HEK293 (cell line): ENCODE results near the gene BICRAL.

Experiments
- CTCF ChIA-PET: fragments of 350-600 bp; formaldehyde crosslinking; extraction: SDS; loops from one replicate; lab custom pipeline; 2021; ENCODE audit warnings: antibody characterized with exemption; lab: Yijun Ruan, JAX
- POLR2A ChIA-PET: fragments of 300-600 bp; formaldehyde crosslinking; extraction: SDS; loops from one replicate; lab custom pipeline; 2020; ENCODE audit warnings: antibody characterized with exemption, inconsistent platforms; lab: Yijun Ruan, JAX
- H3K27ac ChIP-seq: fragments of 200-500 bp; sonication (Bioruptor generic); 2 replicates; pipeline ENCODE4 v1.5.1; 2014; ENCODE audit warnings: low read depth, low read length, control low read depth, inconsistent platforms; ENCODE audit errors: extremely low read depth
- H3K36me3 ChIP-seq, 2 experiments: fragments of 200-500 bp in 1 of 2; sonication (Bioruptor generic) in 1 of 2; 1 replicate in 1 of 2; 2 replicates in 1 of 2; pipeline ENCODE4 v1.5.1; 2014 to 2017; ENCODE audit warnings: inconsistent platforms in 2 of 2, low read length in 2 of 2; ENCODE audit not compliant: control insufficient read depth in 2 of 2, insufficient read depth in 1 of 2
- H3K4me1 ChIP-seq: fragments of 200-500 bp; sonication (Bioruptor generic); 2 replicates; pipeline ENCODE4 v1.5.1; 2014; ENCODE audit warnings: mild to moderate bottlenecking, low read length, inconsistent platforms; ENCODE audit not compliant: control insufficient read depth, insufficient read depth
- H3K4me3 ChIP-seq: 2 replicates; pipeline ENCODE4 v1.5.1; 2011; ENCODE audit warnings: low read depth, mild to moderate bottlenecking, control low read depth, low read length, moderate library complexity
- H3K9me3 ChIP-seq: fragments of 200-500 bp; sonication (Bioruptor generic); 2 replicates; pipeline ENCODE4 v1.5.1; 2014; ENCODE audit warnings: low read depth, low read length, inconsistent platforms; ENCODE audit not compliant: control insufficient read depth, insufficient read depth
- INSM2 ChIP-seq: fragments of 450-650 bp; formaldehyde crosslinking; IDR thresholded peaks from 2 replicates; pipeline ENCODE4 v1.5.1; 2016; ENCODE audit warnings: missing biosample characterization, missing genetic modification characterization
- KLF17 ChIP-seq: fragments of 450-650 bp; formaldehyde crosslinking; IDR thresholded peaks from 2 replicates; pipeline ENCODE4 v1.5.1; 2016; ENCODE audit warnings: missing biosample characterization, missing genetic modification characterization
- MEIS1 ChIP-seq: sonication (generic); formaldehyde crosslinking; IDR thresholded peaks from 2 replicates; pipeline ENCODE4 v1.8.1; 2022; ENCODE audit warnings: missing genetic modification reagents, mild to moderate bottlenecking, borderline replicate concordance
- ZNF335 ChIP-seq: fragments of 450-650 bp; formaldehyde crosslinking; conservative IDR thresholded peaks from 2 replicates; pipeline ENCODE4 v1.5.1; 2016; ENCODE audit warnings: missing biosample characterization, missing genetic modification characterization
- ZNF560 ChIP-seq: fragments of 450-650 bp; formaldehyde crosslinking; IDR thresholded peaks from 2 replicates; pipeline ENCODE4 v1.5.1; 2017; ENCODE audit warnings: missing biosample characterization, missing genetic modification characterization, borderline replicate concordance
- ZNF600 ChIP-seq: fragments of 450-650 bp; formaldehyde crosslinking; IDR thresholded peaks from 2 replicates; pipeline ENCODE4 v1.5.1; 2016; ENCODE audit warnings: missing biosample characterization, missing genetic modification characterization
- ZNF610 ChIP-seq: fragments of 450-650 bp; formaldehyde crosslinking; IDR thresholded peaks from 2 replicates; pipeline ENCODE4 v1.5.1; 2016; ENCODE audit warnings: missing biosample characterization, missing genetic modification characterization, borderline replicate concordance
- ZNF785 ChIP-seq: fragments of 450-650 bp; formaldehyde crosslinking; IDR thresholded peaks from 2 replicates; pipeline ENCODE4 v1.5.1; 2016; ENCODE audit warnings: missing biosample characterization, missing genetic modification characterization
- TF ChIP-seq, protein P1 (sequence below): fragments of 450-650 bp; formaldehyde crosslinking; IDR thresholded peaks from 2 replicates; pipeline ENCODE4 v1.5.1; 2016; ENCODE audit warnings: missing biosample characterization, missing genetic modification characterization
- TF ChIP-seq, protein P2 (sequence below): fragments of 450-650 bp; formaldehyde crosslinking; IDR thresholded peaks from 2 replicates; pipeline ENCODE4 v1.5.1; 2017; ENCODE audit warnings: missing biosample characterization, mild to moderate bottlenecking, missing genetic modification characterization, moderate library complexity

BICRAL gene

DNA sequence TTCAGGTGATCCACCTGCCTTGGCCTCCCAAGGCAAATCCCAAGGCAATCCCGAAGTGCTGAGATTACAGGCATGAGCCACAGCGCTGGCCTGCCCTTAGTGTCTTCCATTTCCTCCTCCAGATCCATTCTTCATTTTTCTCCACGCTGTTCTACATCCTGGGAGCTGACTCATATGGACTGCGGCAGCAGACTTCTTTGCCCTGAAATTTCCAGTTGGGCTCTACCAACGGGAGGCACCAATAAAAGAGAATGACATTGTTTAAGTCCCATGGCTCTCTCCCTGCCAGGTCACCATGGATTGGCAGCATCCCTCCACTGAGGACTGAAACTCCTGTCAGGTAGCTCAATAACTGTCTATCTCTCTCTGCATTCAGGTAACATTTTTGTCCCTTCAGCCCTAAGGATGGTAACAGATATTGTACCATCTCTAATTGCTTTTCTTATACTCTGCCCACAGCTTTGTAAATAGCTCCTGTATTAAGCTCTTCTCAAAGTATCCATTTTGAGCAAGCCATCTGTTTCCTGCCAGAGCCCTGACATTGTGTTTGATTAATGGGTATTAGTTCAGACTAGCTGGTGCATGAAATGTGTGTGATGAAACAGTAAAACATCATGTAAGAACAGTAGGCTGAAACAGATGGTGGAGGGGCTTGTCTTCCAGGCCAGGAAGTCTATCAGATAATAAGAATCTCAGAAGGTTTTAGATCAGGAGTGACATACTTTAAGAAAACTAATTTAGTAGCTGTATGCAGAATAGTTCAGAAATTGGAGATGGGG is 39.5 kb upstream of the BICRAL start (continued):
- TF ChIP-seq, protein P1, sequence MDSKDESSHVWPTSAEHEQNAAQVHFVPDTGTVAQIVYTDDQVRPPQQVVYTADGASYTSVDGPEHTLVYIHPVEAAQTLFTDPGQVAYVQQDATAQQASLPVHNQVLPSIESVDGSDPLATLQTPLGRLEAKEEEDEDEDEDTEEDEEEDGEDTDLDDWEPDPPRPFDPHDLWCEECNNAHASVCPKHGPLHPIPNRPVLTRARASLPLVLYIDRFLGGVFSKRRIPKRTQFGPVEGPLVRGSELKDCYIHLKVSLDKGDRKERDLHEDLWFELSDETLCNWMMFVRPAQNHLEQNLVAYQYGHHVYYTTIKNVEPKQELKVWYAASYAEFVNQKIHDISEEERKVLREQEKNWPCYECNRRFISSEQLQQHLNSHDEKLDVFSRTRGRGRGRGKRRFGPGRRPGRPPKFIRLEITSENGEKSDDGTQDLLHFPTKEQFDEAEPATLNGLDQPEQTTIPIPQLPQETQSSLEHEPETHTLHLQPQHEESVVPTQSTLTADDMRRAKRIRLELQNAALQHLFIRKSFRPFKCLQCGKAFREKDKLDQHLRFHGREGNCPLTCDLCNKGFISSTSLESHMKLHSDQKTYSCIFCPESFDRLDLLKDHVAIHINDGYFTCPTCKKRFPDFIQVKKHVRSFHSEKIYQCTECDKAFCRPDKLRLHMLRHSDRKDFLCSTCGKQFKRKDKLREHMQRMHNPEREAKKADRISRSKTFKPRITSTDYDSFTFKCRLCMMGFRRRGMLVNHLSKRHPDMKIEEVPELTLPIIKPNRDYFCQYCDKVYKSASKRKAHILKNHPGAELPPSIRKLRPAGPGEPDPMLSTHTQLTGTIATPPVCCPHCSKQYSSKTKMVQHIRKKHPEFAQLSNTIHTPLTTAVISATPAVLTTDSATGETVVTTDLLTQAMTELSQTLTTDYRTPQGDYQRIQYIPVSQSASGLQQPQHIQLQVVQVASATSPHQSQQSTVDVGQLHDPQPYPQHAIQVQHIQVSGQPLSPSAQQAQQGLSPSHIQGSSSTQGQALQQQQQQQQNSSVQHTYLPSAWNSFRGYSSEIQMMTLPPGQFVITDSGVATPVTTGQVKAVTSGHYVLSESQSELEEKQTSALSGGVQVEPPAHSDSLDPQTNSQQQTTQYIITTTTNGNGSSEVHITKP (tag by site-specific recombination), result peak; percentile 91
- TF ChIP-seq MEIS1 (CRISPR knock-in tag) (0 out of 2 replicates have a peak, but pooled peaks have one; percentile 25), ZNF335 (tag by site-specific recombination) (peak; percentile 22; the same call in 1 of the 2 replicates)
- TF ChIP-seq, protein P2, sequence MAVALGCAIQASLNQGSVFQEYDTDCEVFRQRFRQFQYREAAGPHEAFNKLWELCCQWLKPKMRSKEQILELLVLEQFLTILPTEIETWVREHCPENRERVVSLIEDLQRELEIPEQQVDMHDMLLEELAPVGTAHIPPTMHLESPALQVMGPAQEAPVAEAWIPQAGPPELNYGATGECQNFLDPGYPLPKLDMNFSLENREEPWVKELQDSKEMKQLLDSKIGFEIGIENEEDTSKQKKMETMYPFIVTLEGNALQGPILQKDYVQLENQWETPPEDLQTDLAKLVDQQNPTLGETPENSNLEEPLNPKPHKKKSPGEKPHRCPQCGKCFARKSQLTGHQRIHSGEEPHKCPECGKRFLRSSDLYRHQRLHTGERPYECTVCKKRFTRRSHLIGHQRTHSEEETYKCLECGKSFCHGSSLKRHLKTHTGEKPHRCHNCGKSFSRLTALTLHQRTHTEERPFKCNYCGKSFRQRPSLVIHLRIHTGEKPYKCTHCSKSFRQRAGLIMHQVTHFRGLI, result peak; percentile 85; the same call in 1 of the 2 replicates

DNA sequence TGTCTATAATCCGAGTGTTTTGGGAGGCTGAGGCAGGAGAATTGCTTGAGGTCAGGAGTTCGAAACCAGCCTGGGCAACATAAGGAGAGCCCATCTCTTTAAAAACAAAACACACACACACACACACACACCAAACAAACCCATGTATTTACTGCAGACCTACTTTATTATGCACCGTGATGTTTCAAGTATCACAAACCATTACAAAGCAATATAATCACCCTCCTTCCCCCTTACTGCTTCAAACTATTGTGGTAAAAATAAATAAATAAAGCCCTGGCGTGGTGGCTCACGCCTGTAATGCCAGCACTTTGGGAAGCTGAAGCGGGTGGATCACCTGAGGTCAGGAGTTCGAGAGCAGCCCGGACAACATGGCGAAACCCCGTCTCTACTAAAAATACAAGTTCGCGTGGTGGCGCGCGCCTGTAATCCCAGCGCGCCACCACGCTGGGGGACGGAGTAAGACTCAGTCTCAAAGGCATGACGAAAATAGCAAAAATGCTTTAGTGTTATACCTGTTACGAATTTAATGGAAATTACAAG is 37.4 kb upstream of the BICRAL start:
- Histone ChIP-seq H3K4me3 (peak overlapping the region; percentile 97), H3K4me1 (peaks cover 26% of the 10 kb centered on the region), H3K36me3 (peaks cover 0 to 5% of the 10 kb centered on the region in 2 experiments; a peak in 1 of 3 replicates), H3K9me3 (no peaks in the 10 kb centered on the region), H3K27ac (peak overlapping the region; percentile 86; the same call in 1 of the 2 replicates)
- ChIA-PET POLR2A (interaction anchor here (0.6 to 9.3 kb wide), 9 partner anchors 8 to 234 kb away, joined by 3 to 316 read pairs (median 12); partner anchors contain the start of genes BICRAL, PEX6, RPL7L1 and UBR2), CTCF (interaction anchor here (0.6 to 1.3 kb wide), 6 partner anchors 7 to 960 kb away, joined by 3 to 9 read pairs (median 4); no protein-coding TSS in a partner anchor)
- TF ChIP-seq KLF17 (tag by site-specific recombination) (0 out of 2 replicates have a peak, but pooled peaks have one; percentile 26), ZNF610 (tag by site-specific recombination) (no peak), ZNF560 (tag by site-specific recombination) (no peak), INSM2 (no peak)

GRCh38 chr6:42745083-42745639 is 36.7 kb upstream of the BICRAL start:
- H3K4me3 ChIP-seq, result peak overlapping the region; percentile 97
- H3K27ac ChIP-seq, result peak overlapping the region; percentile 86
- TF ChIP-seq ZNF785 (tag by site-specific recombination) (no peak), ZNF600 (peak; percentile 63; the same call in 1 of the 2 replicates)
- H3K36me3 ChIP-seq, result peaks cover 0 to 5% of the 10 kb centered on the region in 2 experiments; a peak in 1 of 3 replicates
- ChIA-PET CTCF (interaction anchor here (0.6 to 1.8 kb wide), 8 partner anchors 8 to 961 kb away, joined by 3 to 9 read pairs (median 4); no protein-coding TSS in a partner anchor), POLR2A (interaction anchor here (0.6 to 9.3 kb wide), 23 partner anchors 8 to 1757 kb away, joined by 3 to 316 read pairs (median 7); partner anchors contain the start of genes BICRAL, CNPY3, PEX6 and RPL7L1)
- H3K9me3 ChIP-seq, result no peaks in the 10 kb centered on the region
- peaks cover 26% of the 10 kb centered on the region for H3K4me1 ChIP-seq
